GM06990 (cell line): ENCODE measurements around the gene CEACAM20.

Experiments
- DNase-seq: peaks from one replicate; pipeline ENCODE4 v3.0.0-alpha.2; 2011; ENCODE audit not compliant: insufficient read length; ENCODE audit errors: extremely low read depth
- H3K27me3 ChIP-seq: replicated peaks from 2 replicates; pipeline ENCODE4 v1.6.0; 2011; ENCODE audit warnings: low read length; ENCODE audit not compliant: control insufficient read depth, insufficient read depth
- H3K36me3 ChIP-seq: 2 replicates; pipeline ENCODE4 v1.5.1; 2011; ENCODE audit warnings: low read length; ENCODE audit not compliant: control insufficient read depth, insufficient read depth
- H3K4me3 ChIP-seq: replicated peaks from 2 replicates; pipeline ENCODE4 v1.5.1; 2011; ENCODE audit warnings: low read depth, mild to moderate bottlenecking, control low read depth, low read length
- TF ChIP-seq, protein P1 (sequence below): IDR thresholded peaks from 2 replicates; pipeline ENCODE4 v1.5.1; 2011; ENCODE audit warnings: low read length, control low read depth, mild to moderate bottlenecking, inconsistent platforms; ENCODE audit not compliant: insufficient read depth, poor library complexity, severe bottlenecking

The CEACAM20 gene

DNA sequence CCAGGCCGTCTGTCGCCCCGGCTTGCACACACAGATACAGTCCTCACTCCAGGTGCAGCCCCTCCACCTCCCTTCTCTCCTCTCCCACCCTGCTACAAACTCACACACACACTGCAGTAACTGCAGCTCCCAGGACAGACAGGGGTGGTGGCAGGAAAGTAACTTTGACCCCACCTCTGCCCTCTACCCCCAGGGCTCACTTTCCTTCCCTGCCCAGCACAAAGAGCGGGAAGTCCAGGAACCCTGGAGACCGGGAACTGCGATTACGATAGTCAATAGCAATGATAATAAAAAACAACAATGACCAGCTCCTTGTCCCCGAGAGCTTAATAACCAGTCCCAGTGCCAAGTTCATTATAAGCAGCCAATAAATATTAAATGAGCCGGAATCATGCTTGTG, at the start of gene CEACAM20:
TSS of gene CEACAM20 (minus strand) at position 140 of the 400 bp plus-strand sequence. CDS start 166 bp downstream, outside the sequence.
- Histone ChIP-seq H3K4me3 (no peak within 1 kb of the TSS), H3K36me3 (no peaks in the 10 kb centered on the region), H3K27me3 (no peaks in the 10 kb centered on the region)
- TF ChIP-seq, protein P1, sequence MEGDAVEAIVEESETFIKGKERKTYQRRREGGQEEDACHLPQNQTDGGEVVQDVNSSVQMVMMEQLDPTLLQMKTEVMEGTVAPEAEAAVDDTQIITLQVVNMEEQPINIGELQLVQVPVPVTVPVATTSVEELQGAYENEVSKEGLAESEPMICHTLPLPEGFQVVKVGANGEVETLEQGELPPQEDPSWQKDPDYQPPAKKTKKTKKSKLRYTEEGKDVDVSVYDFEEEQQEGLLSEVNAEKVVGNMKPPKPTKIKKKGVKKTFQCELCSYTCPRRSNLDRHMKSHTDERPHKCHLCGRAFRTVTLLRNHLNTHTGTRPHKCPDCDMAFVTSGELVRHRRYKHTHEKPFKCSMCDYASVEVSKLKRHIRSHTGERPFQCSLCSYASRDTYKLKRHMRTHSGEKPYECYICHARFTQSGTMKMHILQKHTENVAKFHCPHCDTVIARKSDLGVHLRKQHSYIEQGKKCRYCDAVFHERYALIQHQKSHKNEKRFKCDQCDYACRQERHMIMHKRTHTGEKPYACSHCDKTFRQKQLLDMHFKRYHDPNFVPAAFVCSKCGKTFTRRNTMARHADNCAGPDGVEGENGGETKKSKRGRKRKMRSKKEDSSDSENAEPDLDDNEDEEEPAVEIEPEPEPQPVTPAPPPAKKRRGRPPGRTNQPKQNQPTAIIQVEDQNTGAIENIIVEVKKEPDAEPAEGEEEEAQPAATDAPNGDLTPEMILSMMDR = no peak
- DNase-seq = no peak

GRCh38 chr19:44577566-44577874, 48.0 kb upstream of the CEACAM20 start:
- TF ChIP-seq, protein P1 = no peak
- H3K36me3 ChIP-seq = no peaks in the 10 kb centered on the region
- H3K4me3 ChIP-seq = no peak overlapping the region
- no peak for DNase-seq
- H3K27me3 ChIP-seq = no peaks in the 10 kb centered on the region

GRCh38 chr19:44576843-44577565, 47.5 kb upstream of the CEACAM20 start:
- TF ChIP-seq, protein P1 = peak; percentile 55
- Histone ChIP-seq H3K4me3 (no peak overlapping the region), H3K36me3 (no peaks in the 10 kb centered on the region), H3K27me3 (no peaks in the 10 kb centered on the region)
- no peak for DNase-seq

GRCh38 chr19:44575116-44575700, 45.7 kb upstream of the CEACAM20 start:
- no peak for DNase-seq
- TF ChIP-seq, protein P1 = no peak
- H3K27me3 ChIP-seq = no peaks in the 10 kb centered on the region
- no peak overlapping the region for H3K4me3 ChIP-seq
- no peaks in the 10 kb centered on the region for H3K36me3 ChIP-seq

GRCh38 chr19:44574186-44574950, 44.9 kb upstream of the CEACAM20 start:
- TF ChIP-seq, protein P1 = no peak
- Histone ChIP-seq H3K36me3 (no peaks in the 10 kb centered on the region), H3K27me3 (no peaks in the 10 kb centered on the region), H3K4me3 (no peak overlapping the region)
- DNase-seq = no peak
